SK-MEL-5 (cell line): Measurements from ENCODE around the gene CYP8B1. TPM values are rescaled to one million over a fixed set of nuclear protein-coding genes. Genes with fewer than 3 reads are reported as not detected.
A peak's percentile ranks its signal among the peaks of the same experiment; 100 is the strongest.

Experiments used
- DNase-seq: peaks from one replicate; pipeline ENCODE4 v3.0.0-alpha.2; 2016; ENCODE audit warnings: low read depth, low spot score
- in situ Hi-C: cut with HindIII; loops from 2 replicates; pipeline ENCODE4 v1.10.0; 2016; ENCODE audit warnings: low sequenced_read_pairs, high pct_unique_total_duplicates, low pct_unique_long_range_greater_than_20kb
- polyA plus RNA-seq, 2 experiments: library from polyadenylated mRNA; depleted of rRNA; stranded (reverse); fragments of >200 nt; gene quantifications; 2 replicates each; pipeline ENCODE4 v1.2.3, GENCODE V29; 2015
- total RNA-seq: library from RNA; depleted of rRNA; stranded (reverse); fragments of >200 nt; shearing (Covaris generic); gene quantifications from 2 replicates; pipeline ENCODE4 v1.2.3, GENCODE V29; 2014; rRNA removed

The CYP8B1 gene, protein sequence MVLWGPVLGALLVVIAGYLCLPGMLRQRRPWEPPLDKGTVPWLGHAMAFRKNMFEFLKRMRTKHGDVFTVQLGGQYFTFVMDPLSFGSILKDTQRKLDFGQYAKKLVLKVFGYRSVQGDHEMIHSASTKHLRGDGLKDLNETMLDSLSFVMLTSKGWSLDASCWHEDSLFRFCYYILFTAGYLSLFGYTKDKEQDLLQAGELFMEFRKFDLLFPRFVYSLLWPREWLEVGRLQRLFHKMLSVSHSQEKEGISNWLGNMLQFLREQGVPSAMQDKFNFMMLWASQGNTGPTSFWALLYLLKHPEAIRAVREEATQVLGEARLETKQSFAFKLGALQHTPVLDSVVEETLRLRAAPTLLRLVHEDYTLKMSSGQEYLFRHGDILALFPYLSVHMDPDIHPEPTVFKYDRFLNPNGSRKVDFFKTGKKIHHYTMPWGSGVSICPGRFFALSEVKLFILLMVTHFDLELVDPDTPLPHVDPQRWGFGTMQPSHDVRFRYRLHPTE
- not detected in 2 replicates for total RNA-seq
- polyA plus RNA-seq (2015; cell fraction: cytosol; rRNA removed), result not detected in 2 replicates
- polyA plus RNA-seq (2015; cell fraction: nucleus; rRNA removed), result not detected in 2 replicates

- in situ Hi-C loops, result no loop called here
- no peak for DNase-seq
These were observed at the start of gene CYP8B1 for GRCh38 chr3:42875325-42876151. Gene CYP8B1, minus strand, starts transcription at chr3:42875879. Its CDS starts 63 bp downstream, at chr3:42875816.

DNA sequence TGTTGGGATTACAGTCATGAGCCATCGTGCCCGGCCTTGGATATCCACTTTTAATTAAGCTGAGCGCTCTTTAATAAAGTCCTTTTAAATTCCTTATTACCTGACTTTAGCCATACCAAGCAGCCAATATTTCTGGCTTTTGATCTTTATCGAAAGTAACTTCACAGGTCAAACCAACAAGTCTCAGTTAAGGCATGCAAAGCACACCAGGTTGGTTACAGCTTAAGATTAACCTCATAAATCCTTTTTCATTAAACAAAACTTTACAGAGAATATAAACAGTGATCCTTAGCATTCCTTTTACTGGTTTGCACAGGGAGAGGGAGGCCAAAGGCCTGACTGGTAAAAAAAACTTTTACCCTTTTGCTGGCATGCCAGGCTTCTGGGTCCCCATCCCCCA, 47.9 kb upstream of the CYP8B1 start:
- no peak for DNase-seq
- in situ Hi-C loops, result no loop called here

GRCh38 chr3:42914771-42915515, 39.3 kb upstream of the CYP8B1 start:
- in situ Hi-C loops, result no loop called here
- DNase-seq, result no peak

GRCh38 chr3:42911551-42911950, 35.9 kb upstream of the CYP8B1 start:
- in situ Hi-C loops, result no loop called here
- DNase-seq, result no peak

DNA sequence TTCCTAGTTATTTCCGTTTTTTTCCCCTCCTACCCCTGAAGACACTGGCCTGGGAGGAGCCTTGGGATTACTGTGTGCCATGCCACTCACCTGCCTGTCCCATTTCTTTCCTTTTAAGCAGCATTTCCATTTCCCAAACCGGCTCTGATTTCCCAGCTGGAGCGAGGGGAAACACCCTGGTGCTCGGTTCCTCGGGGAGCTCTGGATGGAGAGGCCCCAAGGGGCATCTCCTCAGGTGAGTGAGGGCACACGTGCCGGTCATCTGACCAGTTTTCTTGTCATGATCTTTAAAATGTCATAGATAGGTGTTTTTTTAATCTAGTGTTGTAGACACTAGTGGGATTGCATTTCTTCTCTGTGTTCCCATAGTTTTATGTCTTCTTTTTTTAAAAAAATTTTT, 33.0 kb upstream of the CYP8B1 start:
- no peak for DNase-seq
- in situ Hi-C loops, result no loop called here

DNA sequence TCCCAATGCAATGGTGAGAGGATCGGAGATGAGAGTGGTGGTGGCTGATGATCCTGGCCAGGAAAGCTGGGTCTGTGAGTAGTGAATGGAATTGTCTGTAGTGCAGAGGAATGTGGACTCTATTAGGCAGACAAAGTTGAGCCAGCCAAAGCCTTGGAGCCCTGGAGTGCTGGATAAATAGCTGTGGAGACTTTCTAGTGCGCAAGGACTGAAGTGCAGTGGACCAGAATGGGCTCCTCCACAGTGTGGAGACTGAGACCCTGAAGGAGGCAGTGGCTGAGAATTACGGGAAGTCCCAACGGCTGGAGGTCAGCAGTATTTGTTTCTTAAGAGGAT, 31.1 kb upstream of the CYP8B1 start:
- in situ Hi-C loops, result no loop called here
- DNase-seq, result no peak

DNA sequence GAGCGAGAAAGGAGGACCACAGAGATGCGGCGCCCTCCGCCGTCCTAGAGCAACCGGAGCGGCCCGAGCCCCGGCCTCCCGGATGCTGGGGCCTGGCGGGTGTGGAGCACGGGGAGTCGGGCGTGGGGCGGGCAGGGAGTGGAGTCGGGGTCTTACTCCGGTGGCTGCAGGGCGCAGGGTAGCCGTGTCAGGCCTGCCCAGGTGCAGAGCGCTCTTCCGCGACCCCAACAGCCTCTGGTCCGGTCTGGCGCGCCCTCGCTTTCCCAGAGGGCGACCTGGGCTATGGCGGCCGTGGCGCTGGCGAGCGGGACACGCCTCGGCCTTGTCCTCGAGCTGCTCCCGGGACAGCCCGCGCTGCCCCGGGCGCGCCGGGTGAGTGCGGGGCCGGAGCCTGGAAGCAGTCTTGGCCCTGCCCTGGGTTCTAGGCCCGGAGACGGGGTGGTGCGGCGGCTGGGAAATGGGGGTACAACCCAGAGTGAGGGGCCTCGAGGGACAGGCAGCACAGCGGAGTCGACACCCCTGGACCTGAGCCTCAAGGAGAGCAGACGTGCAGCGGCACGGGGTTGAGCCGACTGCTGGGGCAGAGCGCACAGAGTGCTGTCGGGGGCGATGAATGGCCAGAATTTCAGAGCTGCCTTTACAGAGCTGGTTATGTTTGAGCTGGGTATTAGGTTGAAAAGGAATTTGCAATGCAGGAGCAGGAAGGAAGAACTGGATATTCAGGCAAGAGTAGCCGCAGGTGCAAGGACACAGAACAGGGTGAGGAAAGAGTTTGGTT, 30.6 kb upstream of the CYP8B1 start, which contains the start of gene ZNF662:
ZNF662 (plus strand) TSS at position 73 of the 778 bp plus-strand sequence. CDS start 1,973 bp downstream, outside the sequence.
- in situ Hi-C loops, result no loop called here
- no peak for DNase-seq

DNA sequence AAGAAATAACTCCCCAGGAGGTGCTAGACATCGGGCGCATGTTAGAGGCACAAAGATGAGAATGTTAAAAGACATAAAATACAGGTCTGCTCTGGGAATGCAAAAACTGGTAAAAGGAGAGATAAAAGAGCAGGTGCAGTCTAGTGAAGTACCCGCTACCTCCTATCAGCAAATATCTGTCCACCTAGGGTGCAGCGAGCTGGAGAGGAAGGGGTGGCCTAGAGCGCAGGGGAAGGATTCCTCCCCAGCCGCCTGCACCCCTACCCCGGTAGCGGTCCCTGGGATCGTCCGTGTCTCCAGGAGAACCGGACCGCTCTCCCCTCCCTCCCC, 30.0 kb upstream of the CYP8B1 start:
- in situ Hi-C loops, result no loop called here

DNA sequence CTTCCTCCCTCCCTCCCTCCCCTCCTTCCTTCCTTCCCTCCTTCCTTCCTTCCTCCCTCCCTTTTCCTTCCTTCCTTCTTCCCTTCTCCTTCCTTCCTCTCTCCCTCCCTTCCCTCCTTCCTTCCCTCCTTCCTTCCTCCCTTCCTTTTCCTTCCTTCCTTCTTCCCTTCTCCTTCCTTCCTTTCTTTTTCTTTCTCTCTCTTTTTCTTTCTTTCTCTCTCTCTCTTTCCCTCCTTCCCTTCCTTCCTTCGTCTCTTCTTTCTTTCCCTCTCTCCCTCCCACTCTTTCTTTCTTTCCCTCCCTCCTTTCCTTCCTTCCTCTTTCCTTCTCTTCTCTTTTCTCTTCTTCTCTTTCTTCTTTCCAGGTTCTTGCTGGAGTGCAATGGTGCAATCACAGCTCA, 28.4 kb upstream of the CYP8B1 start:
- no peak for DNase-seq
- in situ Hi-C loops, result no loop called here

More for the DNA sequence above, 30.0 kb upstream of the CYP8B1 start:
- DNase-seq, result no peak

- in situ Hi-C loops, result no loop called here
- DNase-seq, result peak; percentile 25
These were observed 26.6 kb upstream of the CYP8B1 start for GRCh38 chr3:42902257-42902656.

GRCh38 chr3:42901073-42901415, 25.4 kb upstream of the CYP8B1 start:
- in situ Hi-C loops, result no loop called here
- no peak for DNase-seq

DNA sequence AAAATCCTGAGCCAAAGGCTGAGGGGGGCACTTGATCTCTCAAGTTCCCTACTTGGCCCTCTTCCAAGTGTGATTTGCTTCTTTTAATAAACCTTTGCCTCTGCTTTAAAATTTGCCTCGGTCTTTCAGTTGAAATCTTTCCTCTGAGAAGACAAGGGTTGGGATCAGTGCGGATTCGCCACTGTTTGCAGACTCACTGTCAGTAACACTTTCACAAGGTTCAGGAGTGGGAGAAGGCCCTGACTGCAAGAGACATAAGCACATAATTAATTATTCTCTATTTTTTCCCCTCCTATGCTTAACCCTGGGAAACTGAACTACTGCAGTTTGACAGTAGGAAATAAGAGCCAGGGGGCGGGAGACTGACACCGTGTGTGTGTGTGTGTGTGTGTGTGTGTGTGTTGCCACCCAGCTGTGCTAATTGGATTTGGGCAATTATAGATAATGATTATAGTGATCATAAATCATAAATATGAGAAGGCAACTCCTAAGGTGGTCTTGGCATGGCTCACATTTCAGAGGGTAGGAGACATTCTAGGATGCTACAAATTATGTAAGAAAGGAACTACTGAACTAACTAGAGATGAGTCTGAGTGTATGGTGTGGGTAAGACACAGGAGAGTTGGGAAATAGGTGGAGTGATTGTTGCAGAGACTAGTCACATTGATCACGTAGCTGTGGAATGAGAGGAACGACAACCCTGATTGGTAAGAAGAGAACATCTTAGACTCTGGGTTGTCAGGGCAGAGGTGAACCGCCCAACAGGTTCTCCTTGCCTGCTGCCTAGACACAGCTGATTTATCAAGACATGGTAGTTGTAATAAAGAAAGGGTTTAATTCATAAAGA, 24.8 kb upstream of the CYP8B1 start:
- in situ Hi-C loops, result no loop called here
- DNase-seq, result no peak

DNA sequence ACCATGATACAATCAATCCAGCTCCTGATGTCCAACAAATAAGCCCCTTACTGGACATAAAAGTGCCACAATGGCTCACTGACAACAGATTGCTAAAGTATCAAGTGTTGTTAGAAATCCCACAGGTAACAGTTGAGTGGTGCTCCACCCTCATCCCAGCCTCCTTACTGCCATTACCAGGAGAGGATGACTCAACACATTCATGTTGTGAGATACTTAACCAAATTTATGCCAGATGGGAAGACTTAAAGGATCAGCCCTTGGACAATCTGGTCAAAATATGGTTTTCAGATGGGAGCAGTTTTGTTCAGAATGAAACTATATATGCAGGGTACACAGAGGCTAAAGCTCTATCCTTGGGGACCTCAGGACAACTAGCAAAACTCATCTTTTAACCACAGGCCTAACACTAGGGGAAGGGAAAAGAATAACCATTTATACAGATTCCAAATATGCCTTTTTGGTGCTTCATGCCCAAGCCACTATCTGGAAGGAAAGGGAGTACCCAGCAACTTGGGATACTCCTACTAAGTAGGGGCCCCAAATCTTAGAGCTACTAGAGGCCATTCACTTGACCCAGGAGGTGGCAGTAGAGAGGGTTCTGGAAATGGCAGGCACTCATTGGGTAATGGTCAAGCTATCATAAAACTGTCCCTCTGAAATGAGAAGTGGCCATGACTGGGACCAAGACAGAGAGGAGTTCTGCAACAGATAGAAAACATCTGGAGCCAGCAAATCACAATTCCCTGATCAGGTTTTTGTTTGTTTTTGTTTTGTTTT, 23.4 kb upstream of the CYP8B1 start:
- no peak for DNase-seq
- in situ Hi-C loops, result no loop called here

DNA sequence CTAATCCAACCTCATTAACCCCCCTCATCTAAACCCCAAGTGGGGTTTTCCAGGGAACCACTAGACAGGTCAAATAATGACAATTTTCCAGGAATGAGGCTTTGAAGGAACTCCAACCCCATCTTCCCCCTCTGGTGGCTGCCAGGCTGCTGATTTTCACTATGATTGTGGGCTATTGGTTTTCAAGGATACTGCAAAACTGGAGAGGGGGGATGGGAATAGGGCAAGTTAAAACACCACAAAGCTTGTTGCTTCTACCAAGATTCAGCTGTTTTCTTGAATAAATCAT, 19.8 kb upstream of the CYP8B1 start:
- DNase-seq, result no peak
- in situ Hi-C loops, result no loop called here

- in situ Hi-C loops, result no loop called here
- no peak for DNase-seq
These were observed 19.3 kb upstream of the CYP8B1 start for GRCh38 chr3:42894698-42895579.
